Chondrocyte (in vitro differentiated cells): ENCODE measurements around the gene DDN. TPM values are rescaled to one million over a fixed set of nuclear protein-coding genes. Genes with fewer than 3 reads are reported as not detected.

Experiments used
- DNase-seq: peaks from one replicate; pipeline ENCODE4 v3.0.0; 2021; ENCODE audit warnings: mixed read lengths, low spot score
- H3K27ac Mint-ChIP-seq: one replicate; pipeline ENCODE4 v1.8.0; 2021; ENCODE audit warnings: mild to moderate bottlenecking, moderate library complexity, mixed read lengths; ENCODE audit not compliant: unreplicated experiment
- H3K27me3 Mint-ChIP-seq: 2 replicates; pipeline ENCODE4 v1.8.0; 2021; ENCODE audit warnings: low read depth, mixed read lengths
- H3K36me3 Mint-ChIP-seq: 2 replicates; pipeline ENCODE4 v1.8.0; 2021; ENCODE audit warnings: low read depth, mixed read lengths
- H3K4me1 Mint-ChIP-seq: 2 replicates; pipeline ENCODE4 v1.8.0; 2021; ENCODE audit warnings: low read depth, mild to moderate bottlenecking, mixed read lengths
- H3K4me3 Mint-ChIP-seq: one replicate; pipeline ENCODE4 v1.8.0; 2021; ENCODE audit warnings: mild to moderate bottlenecking, moderate library complexity, mixed read lengths; ENCODE audit not compliant: unreplicated experiment
- H3K9me3 Mint-ChIP-seq: 2 replicates; pipeline ENCODE4 v1.8.0; 2021; ENCODE audit warnings: low read depth, mixed read lengths
- total RNA-seq: library from RNA; stranded (reverse); gene quantifications from 3 replicates; pipeline ENCODE4 v1.2.1, GENCODE V29; 2021
- TF ChIP-seq, protein P1 (sequence below): fragments of 200-600 bp; sonication (generic); IDR thresholded peaks from 2 replicates; pipeline ENCODE4 v1.5.0; 2021; ENCODE audit warnings: antibody characterized with exemption, mild to moderate bottlenecking, moderate library complexity

Gene DDN
- total RNA-seq, 1 donor from 2014 or later, result 0.72 TPM

GRCh38 chr12:49008943-49009342 lies 9.8 kb upstream of the DDN start:
- H3K4me3 Mint-ChIP-seq, result no peak overlapping the region
- TF ChIP-seq, protein P1, sequence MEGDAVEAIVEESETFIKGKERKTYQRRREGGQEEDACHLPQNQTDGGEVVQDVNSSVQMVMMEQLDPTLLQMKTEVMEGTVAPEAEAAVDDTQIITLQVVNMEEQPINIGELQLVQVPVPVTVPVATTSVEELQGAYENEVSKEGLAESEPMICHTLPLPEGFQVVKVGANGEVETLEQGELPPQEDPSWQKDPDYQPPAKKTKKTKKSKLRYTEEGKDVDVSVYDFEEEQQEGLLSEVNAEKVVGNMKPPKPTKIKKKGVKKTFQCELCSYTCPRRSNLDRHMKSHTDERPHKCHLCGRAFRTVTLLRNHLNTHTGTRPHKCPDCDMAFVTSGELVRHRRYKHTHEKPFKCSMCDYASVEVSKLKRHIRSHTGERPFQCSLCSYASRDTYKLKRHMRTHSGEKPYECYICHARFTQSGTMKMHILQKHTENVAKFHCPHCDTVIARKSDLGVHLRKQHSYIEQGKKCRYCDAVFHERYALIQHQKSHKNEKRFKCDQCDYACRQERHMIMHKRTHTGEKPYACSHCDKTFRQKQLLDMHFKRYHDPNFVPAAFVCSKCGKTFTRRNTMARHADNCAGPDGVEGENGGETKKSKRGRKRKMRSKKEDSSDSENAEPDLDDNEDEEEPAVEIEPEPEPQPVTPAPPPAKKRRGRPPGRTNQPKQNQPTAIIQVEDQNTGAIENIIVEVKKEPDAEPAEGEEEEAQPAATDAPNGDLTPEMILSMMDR, result no peak
- no peaks in the 10 kb centered on the region for H3K9me3 Mint-ChIP-seq
- no peak for DNase-seq
- H3K27ac Mint-ChIP-seq, result no peak overlapping the region
- no peaks in the 10 kb centered on the region for H3K4me1 Mint-ChIP-seq
- peaks cover 29% of the 10 kb centered on the region for H3K36me3 Mint-ChIP-seq
- H3K27me3 Mint-ChIP-seq, result no peaks in the 10 kb centered on the region

DNA sequence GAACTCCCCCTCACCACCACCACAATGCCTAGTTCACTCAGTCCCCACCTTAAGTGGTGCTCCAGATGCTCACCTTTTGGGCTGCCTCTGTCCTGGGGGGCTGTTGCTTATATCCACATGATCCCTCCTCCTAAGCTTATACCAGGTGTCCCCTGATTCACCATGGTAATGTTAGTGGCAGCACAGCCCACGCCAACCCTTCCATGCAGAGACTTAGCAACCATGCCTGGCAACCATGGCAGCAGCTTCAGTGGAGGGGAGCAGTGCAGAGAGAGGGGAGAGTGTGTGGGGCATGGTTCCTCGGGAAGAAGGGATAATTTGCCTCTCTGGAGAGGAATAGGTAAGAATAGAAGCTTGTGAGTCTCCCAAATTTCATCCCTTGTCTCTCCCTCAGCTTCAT lies 1.2 kb upstream of the DDN start:
- no peak overlapping the region for H3K4me3 Mint-ChIP-seq

DNA sequence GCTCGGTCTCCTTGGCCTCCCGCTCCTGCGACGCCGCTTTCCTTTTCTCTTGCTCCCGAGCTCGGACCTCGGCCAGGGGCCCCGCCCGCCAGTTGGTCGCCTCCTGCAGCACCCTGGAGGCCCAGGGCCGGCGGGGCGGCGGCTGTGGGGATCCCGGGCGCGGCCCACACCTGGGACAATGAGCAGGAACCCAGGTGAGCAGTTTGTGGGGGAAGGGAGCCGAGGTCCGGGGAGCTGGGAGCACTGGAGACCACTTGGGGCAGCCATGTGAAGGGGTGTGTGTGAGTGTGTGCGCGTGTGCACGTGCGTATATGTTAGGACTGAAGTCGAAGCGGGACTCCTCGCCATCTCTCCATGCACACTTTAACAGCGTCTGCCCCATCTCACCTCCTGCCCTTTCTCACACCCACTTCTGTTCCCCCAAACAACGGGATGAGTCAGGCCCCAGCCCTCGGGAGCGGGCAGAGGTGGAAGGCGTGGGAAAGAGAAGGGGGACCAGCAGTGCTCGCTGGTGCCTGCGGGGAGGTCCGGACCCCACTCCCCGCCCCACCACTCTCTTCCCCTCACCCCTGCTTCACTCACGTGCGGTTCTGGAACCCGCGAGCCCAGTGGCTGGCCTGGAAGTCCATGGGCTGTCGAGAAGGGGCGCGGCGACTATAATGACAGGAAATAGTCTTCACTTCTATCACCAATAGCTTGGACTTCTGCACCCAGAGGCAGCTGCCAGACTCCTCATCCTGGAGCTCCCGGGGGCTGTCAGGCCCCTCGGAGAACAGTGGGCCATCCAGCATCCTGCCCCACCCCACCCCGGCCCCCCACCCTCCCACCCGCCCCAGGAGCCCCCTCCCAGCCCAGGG lies 450 bp downstream of the DDN start:
- no peak for DNase-seq
- peaks cover 2% of the 10 kb centered on the region for H3K27me3 Mint-ChIP-seq
- peak overlapping the region; percentile 58 for H3K4me3 Mint-ChIP-seq
- H3K4me1 Mint-ChIP-seq, result peaks cover 29% of the 10 kb centered on the region
- H3K36me3 Mint-ChIP-seq, result peaks cover 18% of the 10 kb centered on the region
- TF ChIP-seq, protein P1, result no peak
- H3K9me3 Mint-ChIP-seq, result no peaks in the 10 kb centered on the region
- no peak overlapping the region for H3K27ac Mint-ChIP-seq

More for the DNA sequence above, 1.2 kb upstream of the DDN start:
- Mint-ChIP-seq H3K27me3 (no peaks in the 10 kb centered on the region), H3K4me1 (peaks cover 25% of the 10 kb centered on the region), H3K27ac (no peak overlapping the region), H3K36me3 (peaks cover 29% of the 10 kb centered on the region), H3K9me3 (no peaks in the 10 kb centered on the region)
- TF ChIP-seq, protein P1, result no peak
- no peak for DNase-seq

DNA sequence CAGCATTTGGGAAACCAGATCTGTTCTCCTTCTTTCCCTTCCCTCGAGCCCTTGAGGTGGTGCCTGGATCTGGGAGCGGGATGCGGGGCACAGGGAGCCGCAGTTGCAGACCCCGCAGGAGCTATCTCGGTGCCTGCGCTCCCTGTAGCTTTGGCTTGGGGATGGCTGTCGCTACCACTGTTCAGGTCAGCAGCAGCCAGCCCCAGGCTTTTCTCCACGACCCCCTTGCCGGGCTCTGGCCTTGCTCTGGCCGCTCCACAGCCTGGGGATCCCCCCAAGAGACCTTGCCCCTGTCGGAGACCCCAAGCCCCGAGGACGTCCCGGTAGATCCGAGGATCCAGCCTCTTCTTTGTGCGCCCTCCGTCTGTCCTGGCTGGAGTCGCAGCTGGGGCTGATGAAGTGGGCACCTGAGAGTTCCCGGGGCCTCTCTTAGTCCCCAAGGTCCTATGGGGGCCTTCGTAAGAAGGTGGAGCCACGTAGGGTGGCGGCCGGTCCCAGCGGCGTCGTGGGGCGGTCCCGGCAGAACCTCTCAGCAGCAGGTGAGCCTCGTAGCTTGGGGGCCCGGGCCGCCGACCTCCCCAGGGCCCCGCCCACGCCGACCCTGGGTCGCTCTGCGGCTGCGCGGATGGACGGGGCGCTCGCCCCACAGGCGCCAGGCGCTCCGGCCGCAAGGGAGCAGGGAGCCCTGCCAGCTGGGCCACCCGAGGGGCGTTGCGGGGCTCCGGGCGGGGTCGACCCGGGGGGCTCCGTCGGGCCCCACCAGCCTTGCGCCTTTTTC lies 1.3 kb downstream of the DDN start:
- Mint-ChIP-seq H3K9me3 (no peaks in the 10 kb centered on the region), H3K4me1 (peaks cover 29% of the 10 kb centered on the region), H3K4me3 (peak overlapping the region; percentile 6), H3K36me3 (peaks cover 11% of the 10 kb centered on the region), H3K27me3 (peaks cover 6% of the 10 kb centered on the region), H3K27ac (no peak overlapping the region)
- DNase-seq, result no peak
- TF ChIP-seq, protein P1, result no peak
